Activated gamma-delta T cell treated with Interleukin-2 at 50 U/mL for 16 hours (primary cell): ENCODE results near the gene GRN.
A peak's percentile ranks its signal among the peaks of the same experiment; 100 is the strongest.
"Not testable (repeated sequence)": the region's sequence is repeated elsewhere in the genome, so short reads cannot be mapped to it uniquely, and the experiment has no call there.

Source experiments
- DNase-seq: peaks from one replicate; pipeline ENCODE4 v3.0.0-alpha.2; 2020

Gene GRN

GRCh38 chr17:44362459-44362948, 17.4 kb downstream of the GRN start:
- DNase-seq, result no peak

- no peak for DNase-seq
These were observed 18.0 kb downstream of the GRN start for GRCh38 chr17:44362949-44363612.

- peak; percentile 59 for DNase-seq
These were observed 18.6 kb downstream of the GRN start, which contains the start of gene FAM171A2 for GRCh38 chr17:44363613-44364159. Gene FAM171A2, minus strand, starts transcription at chr17:44363853. Its CDS starts 139 bp downstream, at chr17:44363714.

GRCh38 chr17:44365051-44365450, 19.9 kb downstream of the GRN start:
- not testable (repeated sequence) for DNase-seq

- DNase-seq, result no peak
These were observed 22.3 kb downstream of the GRN start for GRCh38 chr17:44367231-44367979.

GRCh38 chr17:44368391-44369243, 23.5 kb downstream of the GRN start:
- not testable (repeated sequence) for DNase-seq

- not testable (repeated sequence) for DNase-seq
These were observed 24.4 kb downstream of the GRN start for GRCh38 chr17:44369414-44370023.

- DNase-seq, result no peak
These were observed 26.9 kb downstream of the GRN start for GRCh38 chr17:44372036-44372435.

GRCh38 chr17:44374306-44375195, 29.4 kb downstream of the GRN start:
- DNase-seq, result no peak

GRCh38 chr17:44375196-44376017, 30.3 kb downstream of the GRN start:
- no peak for DNase-seq

GRCh38 chr17:44376124-44376523, 31.0 kb downstream of the GRN start:
- DNase-seq, result no peak

GRCh38 chr17:44376779-44377178, 31.7 kb downstream of the GRN start:
- DNase-seq, result no peak

- no peak for DNase-seq
These were observed 33.1 kb downstream of the GRN start for GRCh38 chr17:44378171-44378705.

GRCh38 chr17:44379887-44380286, 34.8 kb downstream of the GRN start:
- no peak for DNase-seq

- no peak for DNase-seq
These were observed 35.7 kb downstream of the GRN start for GRCh38 chr17:44380767-44381166.

GRCh38 chr17:44381810-44382305, 36.8 kb downstream of the GRN start:
- DNase-seq, result no peak

- no peak for DNase-seq
These were observed 37.8 kb downstream of the GRN start for GRCh38 chr17:44382917-44383316.

- no peak for DNase-seq
These were observed 38.3 kb downstream of the GRN start for GRCh38 chr17:44383363-44383762.

GRCh38 chr17:44383861-44384260, 38.8 kb downstream of the GRN start:
- no peak for DNase-seq

GRCh38 chr17:44384281-44384822, 39.2 kb downstream of the GRN start:
- no peak for DNase-seq
